ENCODE measurements around the gene LYZL1. TPM values are rescaled to one million over a fixed set of nuclear protein-coding genes. Genes with fewer than 3 reads are reported as not detected.

LYZL1 gene
- total RNA-seq, 1 experiment from 2014 or later = not detected

DNA sequence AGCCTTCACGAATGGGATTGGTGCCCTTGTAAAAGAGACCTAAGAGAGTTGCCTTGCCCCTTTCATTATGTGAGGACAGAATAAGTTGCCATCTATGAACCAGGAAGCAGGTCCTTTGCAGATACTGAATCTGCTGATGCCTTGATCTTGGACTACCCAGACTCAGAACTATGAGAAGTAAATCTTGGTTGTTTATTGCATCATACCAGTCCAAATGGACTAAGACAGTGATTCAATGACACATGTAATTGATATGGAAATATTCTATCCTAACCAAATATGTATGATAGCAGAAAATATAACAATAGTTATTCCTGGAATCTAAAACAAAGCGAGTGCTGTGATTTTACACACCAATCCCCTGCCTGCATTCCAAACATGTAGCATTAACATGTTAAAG is 17.0 kb upstream of the LYZL1 start (continued):
- TF ChIP-seq, protein P1, sequence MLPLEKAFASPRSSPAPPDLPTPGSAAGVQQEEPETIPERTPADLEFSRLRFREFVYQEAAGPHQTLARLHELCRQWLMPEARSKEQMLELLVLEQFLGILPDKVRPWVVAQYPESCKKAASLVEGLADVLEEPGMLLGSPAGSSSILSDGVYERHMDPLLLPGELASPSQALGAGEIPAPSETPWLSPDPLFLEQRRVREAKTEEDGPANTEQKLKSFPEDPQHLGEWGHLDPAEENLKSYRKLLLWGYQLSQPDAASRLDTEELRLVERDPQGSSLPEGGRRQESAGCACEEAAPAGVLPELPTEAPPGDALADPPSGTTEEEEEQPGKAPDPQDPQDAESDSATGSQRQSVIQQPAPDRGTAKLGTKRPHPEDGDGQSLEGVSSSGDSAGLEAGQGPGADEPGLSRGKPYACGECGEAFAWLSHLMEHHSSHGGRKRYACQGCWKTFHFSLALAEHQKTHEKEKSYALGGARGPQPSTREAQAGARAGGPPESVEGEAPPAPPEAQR (CRISPR knock-in tag; IDR thresholded peaks at IDR 0.05) = no peak
- TF ChIP-seq ETV6 (CRISPR knock-in tag; IDR thresholded peaks at IDR 0.05) = no peak
- TF ChIP-seq, protein P2, sequence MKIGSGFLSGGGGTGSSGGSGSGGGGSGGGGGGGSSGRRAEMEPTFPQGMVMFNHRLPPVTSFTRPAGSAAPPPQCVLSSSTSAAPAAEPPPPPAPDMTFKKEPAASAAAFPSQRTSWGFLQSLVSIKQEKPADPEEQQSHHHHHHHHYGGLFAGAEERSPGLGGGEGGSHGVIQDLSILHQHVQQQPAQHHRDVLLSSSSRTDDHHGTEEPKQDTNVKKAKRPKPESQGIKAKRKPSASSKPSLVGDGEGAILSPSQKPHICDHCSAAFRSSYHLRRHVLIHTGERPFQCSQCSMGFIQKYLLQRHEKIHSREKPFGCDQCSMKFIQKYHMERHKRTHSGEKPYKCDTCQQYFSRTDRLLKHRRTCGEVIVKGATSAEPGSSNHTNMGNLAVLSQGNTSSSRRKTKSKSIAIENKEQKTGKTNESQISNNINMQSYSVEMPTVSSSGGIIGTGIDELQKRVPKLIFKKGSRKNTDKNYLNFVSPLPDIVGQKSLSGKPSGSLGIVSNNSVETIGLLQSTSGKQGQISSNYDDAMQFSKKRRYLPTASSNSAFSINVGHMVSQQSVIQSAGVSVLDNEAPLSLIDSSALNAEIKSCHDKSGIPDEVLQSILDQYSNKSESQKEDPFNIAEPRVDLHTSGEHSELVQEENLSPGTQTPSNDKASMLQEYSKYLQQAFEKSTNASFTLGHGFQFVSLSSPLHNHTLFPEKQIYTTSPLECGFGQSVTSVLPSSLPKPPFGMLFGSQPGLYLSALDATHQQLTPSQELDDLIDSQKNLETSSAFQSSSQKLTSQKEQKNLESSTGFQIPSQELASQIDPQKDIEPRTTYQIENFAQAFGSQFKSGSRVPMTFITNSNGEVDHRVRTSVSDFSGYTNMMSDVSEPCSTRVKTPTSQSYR (CRISPR knock-in tag; IDR thresholded peaks at IDR 0.05) = no peak
- TF ChIP-seq, protein P3, sequence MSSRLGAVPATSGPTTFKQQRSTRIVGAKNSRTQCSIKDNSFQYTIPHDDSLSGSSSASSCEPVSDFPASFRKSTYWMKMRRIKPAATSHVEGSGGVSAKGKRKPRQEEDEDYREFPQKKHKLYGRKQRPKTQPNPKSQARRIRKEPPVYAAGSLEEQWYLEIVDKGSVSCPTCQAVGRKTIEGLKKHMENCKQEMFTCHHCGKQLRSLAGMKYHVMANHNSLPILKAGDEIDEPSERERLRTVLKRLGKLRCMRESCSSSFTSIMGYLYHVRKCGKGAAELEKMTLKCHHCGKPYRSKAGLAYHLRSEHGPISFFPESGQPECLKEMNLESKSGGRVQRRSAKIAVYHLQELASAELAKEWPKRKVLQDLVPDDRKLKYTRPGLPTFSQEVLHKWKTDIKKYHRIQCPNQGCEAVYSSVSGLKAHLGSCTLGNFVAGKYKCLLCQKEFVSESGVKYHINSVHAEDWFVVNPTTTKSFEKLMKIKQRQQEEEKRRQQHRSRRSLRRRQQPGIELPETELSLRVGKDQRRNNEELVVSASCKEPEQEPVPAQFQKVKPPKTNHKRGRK (CRISPR knock-in tag; IDR thresholded peaks at IDR 0.05; ENCODE audit: borderline replicate concordance) = no peak

DNA sequence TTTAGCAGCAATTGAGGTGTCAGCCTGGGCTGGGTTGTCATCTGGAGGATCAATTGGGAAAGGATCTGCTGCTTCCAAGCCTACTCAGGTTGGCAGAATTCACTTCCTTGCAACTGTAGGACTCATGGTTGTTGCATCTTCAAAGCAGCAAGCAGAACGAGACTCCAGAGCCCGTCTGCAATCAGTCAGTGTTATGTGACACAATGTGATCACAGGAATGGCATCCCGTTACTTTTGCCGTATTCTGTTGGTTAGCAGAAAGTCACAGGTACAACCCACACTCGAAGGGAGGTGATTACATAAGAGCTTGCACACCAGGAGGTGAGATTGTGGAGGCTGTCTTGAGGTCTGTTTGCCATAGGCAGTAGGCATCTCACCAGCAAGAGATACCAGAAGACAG is 15.4 kb upstream of the LYZL1 start:
- Mint-ChIP-seq H3K4me1 (peaks cover 14% of the 10 kb centered on the region), H3K27ac (no peak overlapping the region), H3K36me3 (peaks cover 24% of the 10 kb centered on the region), H3K9me3 (peaks cover 31% of the 10 kb centered on the region), H3K4me3 (no peak overlapping the region), H3K27me3 (ENCODE audit: low read depth) (peaks cover 4% of the 10 kb centered on the region; the same call in 1 of the 2 replicates)
- ATAC-seq (no peak), DNase-seq (ENCODE audit: low spot score) (no peak)
- ChIA-PET CTCF (no interaction called here), POLR2A (no interaction called here)
- TF ChIP-seq, protein P4, sequence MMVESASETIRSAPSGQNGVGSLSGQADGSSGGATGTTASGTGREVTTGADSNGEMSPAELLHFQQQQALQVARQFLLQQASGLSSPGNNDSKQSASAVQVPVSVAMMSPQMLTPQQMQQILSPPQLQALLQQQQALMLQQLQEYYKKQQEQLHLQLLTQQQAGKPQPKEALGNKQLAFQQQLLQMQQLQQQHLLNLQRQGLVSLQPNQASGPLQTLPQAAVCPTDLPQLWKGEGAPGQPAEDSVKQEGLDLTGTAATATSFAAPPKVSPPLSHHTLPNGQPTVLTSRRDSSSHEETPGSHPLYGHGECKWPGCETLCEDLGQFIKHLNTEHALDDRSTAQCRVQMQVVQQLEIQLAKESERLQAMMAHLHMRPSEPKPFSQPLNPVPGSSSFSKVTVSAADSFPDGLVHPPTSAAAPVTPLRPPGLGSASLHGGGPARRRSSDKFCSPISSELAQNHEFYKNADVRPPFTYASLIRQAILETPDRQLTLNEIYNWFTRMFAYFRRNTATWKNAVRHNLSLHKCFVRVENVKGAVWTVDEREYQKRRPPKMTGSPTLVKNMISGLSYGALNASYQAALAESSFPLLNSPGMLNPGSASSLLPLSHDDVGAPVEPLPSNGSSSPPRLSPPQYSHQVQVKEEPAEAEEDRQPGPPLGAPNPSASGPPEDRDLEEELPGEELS (CRISPR knock-in tag; IDR thresholded peaks at IDR 0.05) = no peak
- TF ChIP-seq CREM (CRISPR knock-in tag; IDR thresholded peaks at IDR 0.05) (no peak), ZNF423 (CRISPR knock-in tag; IDR thresholded peaks at IDR 0.05) (no peak), ZNF263 (CRISPR knock-in tag; IDR thresholded peaks at IDR 0.05; ENCODE audit: low read depth) (no peak), FOXK1 (CRISPR knock-in tag; IDR thresholded peaks at IDR 0.05) (no peak), ZNF121 (CRISPR knock-in tag; IDR thresholded peaks at IDR 0.05) (no peak), TCF7 (CRISPR knock-in tag; IDR thresholded peaks at IDR 0.05; ENCODE audit: low read depth) (no peak), ZNF317 (CRISPR knock-in tag; IDR thresholded peaks at IDR 0.05; ENCODE audit: borderline replicate concordance, low read depth) (no peak), TEAD4 (CRISPR knock-in tag; IDR thresholded peaks at IDR 0.05) (no peak), NR2C2 (CRISPR knock-in tag; IDR thresholded peaks at IDR 0.05) (no peak)
- TF ChIP-seq, protein P5, sequence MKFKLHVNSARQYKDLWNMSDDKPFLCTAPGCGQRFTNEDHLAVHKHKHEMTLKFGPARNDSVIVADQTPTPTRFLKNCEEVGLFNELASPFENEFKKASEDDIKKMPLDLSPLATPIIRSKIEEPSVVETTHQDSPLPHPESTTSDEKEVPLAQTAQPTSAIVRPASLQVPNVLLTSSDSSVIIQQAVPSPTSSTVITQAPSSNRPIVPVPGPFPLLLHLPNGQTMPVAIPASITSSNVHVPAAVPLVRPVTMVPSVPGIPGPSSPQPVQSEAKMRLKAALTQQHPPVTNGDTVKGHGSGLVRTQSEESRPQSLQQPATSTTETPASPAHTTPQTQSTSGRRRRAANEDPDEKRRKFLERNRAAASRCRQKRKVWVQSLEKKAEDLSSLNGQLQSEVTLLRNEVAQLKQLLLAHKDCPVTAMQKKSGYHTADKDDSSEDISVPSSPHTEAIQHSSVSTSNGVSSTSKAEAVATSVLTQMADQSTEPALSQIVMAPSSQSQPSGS (CRISPR knock-in tag; IDR thresholded peaks at IDR 0.05; ENCODE audit: borderline replicate concordance, low read depth) = no peak
- TF ChIP-seq, protein P6, sequence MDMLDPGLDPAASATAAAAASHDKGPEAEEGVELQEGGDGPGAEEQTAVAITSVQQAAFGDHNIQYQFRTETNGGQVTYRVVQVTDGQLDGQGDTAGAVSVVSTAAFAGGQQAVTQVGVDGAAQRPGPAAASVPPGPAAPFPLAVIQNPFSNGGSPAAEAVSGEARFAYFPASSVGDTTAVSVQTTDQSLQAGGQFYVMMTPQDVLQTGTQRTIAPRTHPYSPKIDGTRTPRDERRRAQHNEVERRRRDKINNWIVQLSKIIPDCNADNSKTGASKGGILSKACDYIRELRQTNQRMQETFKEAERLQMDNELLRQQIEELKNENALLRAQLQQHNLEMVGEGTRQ (CRISPR knock-in tag; IDR thresholded peaks at IDR 0.05) = no peak
- TF ChIP-seq, protein P7, sequence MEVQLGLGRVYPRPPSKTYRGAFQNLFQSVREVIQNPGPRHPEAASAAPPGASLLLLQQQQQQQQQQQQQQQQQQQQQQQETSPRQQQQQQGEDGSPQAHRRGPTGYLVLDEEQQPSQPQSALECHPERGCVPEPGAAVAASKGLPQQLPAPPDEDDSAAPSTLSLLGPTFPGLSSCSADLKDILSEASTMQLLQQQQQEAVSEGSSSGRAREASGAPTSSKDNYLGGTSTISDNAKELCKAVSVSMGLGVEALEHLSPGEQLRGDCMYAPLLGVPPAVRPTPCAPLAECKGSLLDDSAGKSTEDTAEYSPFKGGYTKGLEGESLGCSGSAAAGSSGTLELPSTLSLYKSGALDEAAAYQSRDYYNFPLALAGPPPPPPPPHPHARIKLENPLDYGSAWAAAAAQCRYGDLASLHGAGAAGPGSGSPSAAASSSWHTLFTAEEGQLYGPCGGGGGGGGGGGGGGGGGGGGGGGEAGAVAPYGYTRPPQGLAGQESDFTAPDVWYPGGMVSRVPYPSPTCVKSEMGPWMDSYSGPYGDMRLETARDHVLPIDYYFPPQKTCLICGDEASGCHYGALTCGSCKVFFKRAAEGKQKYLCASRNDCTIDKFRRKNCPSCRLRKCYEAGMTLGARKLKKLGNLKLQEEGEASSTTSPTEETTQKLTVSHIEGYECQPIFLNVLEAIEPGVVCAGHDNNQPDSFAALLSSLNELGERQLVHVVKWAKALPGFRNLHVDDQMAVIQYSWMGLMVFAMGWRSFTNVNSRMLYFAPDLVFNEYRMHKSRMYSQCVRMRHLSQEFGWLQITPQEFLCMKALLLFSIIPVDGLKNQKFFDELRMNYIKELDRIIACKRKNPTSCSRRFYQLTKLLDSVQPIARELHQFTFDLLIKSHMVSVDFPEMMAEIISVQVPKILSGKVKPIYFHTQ (CRISPR knock-in tag; IDR thresholded peaks at IDR 0.05) = no peak
- TF ChIP-seq, protein P8, sequence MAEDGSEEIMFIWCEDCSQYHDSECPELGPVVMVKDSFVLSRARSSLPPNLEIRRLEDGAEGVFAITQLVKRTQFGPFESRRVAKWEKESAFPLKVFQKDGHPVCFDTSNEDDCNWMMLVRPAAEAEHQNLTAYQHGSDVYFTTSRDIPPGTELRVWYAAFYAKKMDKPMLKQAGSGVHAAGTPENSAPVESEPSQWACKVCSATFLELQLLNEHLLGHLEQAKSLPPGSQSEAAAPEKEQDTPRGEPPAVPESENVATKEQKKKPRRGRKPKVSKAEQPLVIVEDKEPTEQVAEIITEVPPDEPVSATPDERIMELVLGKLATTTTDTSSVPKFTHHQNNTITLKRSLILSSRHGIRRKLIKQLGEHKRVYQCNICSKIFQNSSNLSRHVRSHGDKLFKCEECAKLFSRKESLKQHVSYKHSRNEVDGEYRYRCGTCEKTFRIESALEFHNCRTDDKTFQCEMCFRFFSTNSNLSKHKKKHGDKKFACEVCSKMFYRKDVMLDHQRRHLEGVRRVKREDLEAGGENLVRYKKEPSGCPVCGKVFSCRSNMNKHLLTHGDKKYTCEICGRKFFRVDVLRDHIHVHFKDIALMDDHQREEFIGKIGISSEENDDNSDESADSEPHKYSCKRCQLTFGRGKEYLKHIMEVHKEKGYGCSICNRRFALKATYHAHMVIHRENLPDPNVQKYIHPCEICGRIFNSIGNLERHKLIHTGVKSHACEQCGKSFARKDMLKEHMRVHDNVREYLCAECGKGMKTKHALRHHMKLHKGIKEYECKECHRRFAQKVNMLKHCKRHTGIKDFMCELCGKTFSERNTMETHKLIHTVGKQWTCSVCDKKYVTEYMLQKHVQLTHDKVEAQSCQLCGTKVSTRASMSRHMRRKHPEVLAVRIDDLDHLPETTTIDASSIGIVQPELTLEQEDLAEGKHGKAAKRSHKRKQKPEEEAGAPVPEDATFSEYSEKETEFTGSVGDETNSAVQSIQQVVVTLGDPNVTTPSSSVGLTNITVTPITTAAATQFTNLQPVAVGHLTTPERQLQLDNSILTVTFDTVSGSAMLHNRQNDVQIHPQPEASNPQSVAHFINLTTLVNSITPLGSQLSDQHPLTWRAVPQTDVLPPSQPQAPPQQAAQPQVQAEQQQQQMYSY (CRISPR knock-in tag; IDR thresholded peaks at IDR 0.05) = no peak
- TF ChIP-seq, protein P9, sequence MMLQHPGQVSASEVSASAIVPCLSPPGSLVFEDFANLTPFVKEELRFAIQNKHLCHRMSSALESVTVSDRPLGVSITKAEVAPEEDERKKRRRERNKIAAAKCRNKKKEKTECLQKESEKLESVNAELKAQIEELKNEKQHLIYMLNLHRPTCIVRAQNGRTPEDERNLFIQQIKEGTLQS (CRISPR knock-in tag; conservative IDR thresholded peaks at IDR 0.05) = no peak
